T-helper 17 cell (primary cell): ENCODE data around the gene CACNA1C. TPM values are rescaled to one million over a fixed set of nuclear protein-coding genes. Genes with fewer than 3 reads are reported as not detected.

Experiments used
- ATAC-seq: fragments of 150-1000 bp; cut with Tn5 transposase; 2 replicates; pipeline ENCODE4 v1.10.0; 2021; ENCODE audit warnings: mild to moderate bottlenecking, moderate library complexity
- DNase-seq, 3 donors: peaks; one replicate each; pipeline versions ENCODE4 v3.0.0 to v3.0.0-alpha.2; 2020 to 2021
- H3K9me3 ChIP-seq: one replicate; pipeline ENCODE4 v1.7.0; 2013; ENCODE audit warnings: low read length, mild to moderate bottlenecking; ENCODE audit not compliant: control insufficient read depth, poor library complexity, severe bottlenecking
- H3K27ac Mint-ChIP-seq: one replicate; pipeline ENCODE4 v1.8.0; 2022; ENCODE audit warnings: mild to moderate bottlenecking, moderate library complexity, mixed read lengths
- H3K27me3 Mint-ChIP-seq: one replicate; pipeline ENCODE4 v1.8.0; 2022; ENCODE audit warnings: mixed read lengths
- H3K36me3 Mint-ChIP-seq: one replicate; pipeline ENCODE4 v1.8.0; 2022; ENCODE audit warnings: low read depth, mixed read lengths
- H3K4me1 Mint-ChIP-seq: one replicate; pipeline ENCODE4 v1.8.0; 2022; ENCODE audit warnings: mild to moderate bottlenecking, mixed read lengths
- H3K4me3 Mint-ChIP-seq: one replicate; pipeline ENCODE4 v1.8.0; 2022; ENCODE audit warnings: mild to moderate bottlenecking, moderate library complexity, mixed read lengths
- total RNA-seq, 4 donors: library from RNA in 2 of 4; stranded (reverse) in 2 of 4; gene quantifications; one replicate each; pipeline ENCODE4 v1.2.3 and lab custom pipeline; 2022 to 2026

Gene CACNA1C
- total RNA-seq, 2 donors from 2014 or later, result 0.02 to 0.18 TPM

GRCh38 chr12:2309647-2310046 lies 256.9 kb downstream of the CACNA1C start:
- Mint-ChIP-seq H3K36me3 (no peaks in the 10 kb centered on the region), H3K4me3 (no peak overlapping the region), H3K27me3 (peaks cover 21% of the 10 kb centered on the region), H3K4me1 (no peaks in the 10 kb centered on the region), H3K27ac (no peak overlapping the region)
- no peak for DNase-seq
- no peaks in the 10 kb centered on the region for H3K9me3 ChIP-seq
- no peak for ATAC-seq

- H3K27me3 Mint-ChIP-seq, result peaks cover 11% of the 10 kb centered on the region
- no peak for ATAC-seq
Measured at GRCh38 chr12:2311020-2311778, 258.4 kb downstream of the CACNA1C start.

GRCh38 chr12:2312175-2312574 lies 259.4 kb downstream of the CACNA1C start:
- Mint-ChIP-seq H3K4me1 (no peaks in the 10 kb centered on the region), H3K27me3 (peaks cover 14% of the 10 kb centered on the region), H3K4me3 (no peak overlapping the region), H3K36me3 (no peaks in the 10 kb centered on the region), H3K27ac (no peak overlapping the region)
- ATAC-seq (no peak), DNase-seq (no peak)
- H3K9me3 ChIP-seq, result no peaks in the 10 kb centered on the region

More at GRCh38 chr12:2311020-2311778, 258.4 kb downstream of the CACNA1C start:
- no peak overlapping the region for H3K27ac Mint-ChIP-seq
- H3K4me3 Mint-ChIP-seq, result no peak overlapping the region
- H3K9me3 ChIP-seq, result no peaks in the 10 kb centered on the region
- H3K4me1 Mint-ChIP-seq, result no peaks in the 10 kb centered on the region
- DNase-seq, result no peak
- H3K36me3 Mint-ChIP-seq, result no peaks in the 10 kb centered on the region

- no peak overlapping the region for H3K27ac Mint-ChIP-seq
- no peaks in the 10 kb centered on the region for H3K4me1 Mint-ChIP-seq
- ATAC-seq (no peak), DNase-seq (no peak)
- no peaks in the 10 kb centered on the region for H3K36me3 Mint-ChIP-seq
- H3K9me3 ChIP-seq, result no peaks in the 10 kb centered on the region
- H3K4me3 Mint-ChIP-seq, result no peak overlapping the region
- H3K27me3 Mint-ChIP-seq, result peaks cover 16% of the 10 kb centered on the region
Measured at GRCh38 chr12:2312770-2313169, 260.0 kb downstream of the CACNA1C start.

GRCh38 chr12:2314492-2314891 lies 261.7 kb downstream of the CACNA1C start:
- H3K27me3 Mint-ChIP-seq, result peaks cover 24% of the 10 kb centered on the region

GRCh38 chr12:2317772-2318171 lies 265.0 kb downstream of the CACNA1C start:
- no peak overlapping the region for H3K4me3 Mint-ChIP-seq
- H3K36me3 Mint-ChIP-seq, result no peaks in the 10 kb centered on the region
- ATAC-seq, result no peak
- no peak overlapping the region for H3K27ac Mint-ChIP-seq
- H3K27me3 Mint-ChIP-seq, result peaks cover 49% of the 10 kb centered on the region
- H3K4me1 Mint-ChIP-seq, result peaks cover 3% of the 10 kb centered on the region
- no peaks in the 10 kb centered on the region for H3K9me3 ChIP-seq
- DNase-seq, result no peak

More at GRCh38 chr12:2314492-2314891, 261.7 kb downstream of the CACNA1C start:
- H3K4me1 Mint-ChIP-seq, result peaks cover under 1% of the 10 kb centered on the region
- DNase-seq (no peak), ATAC-seq (no peak)
- no peaks in the 10 kb centered on the region for H3K36me3 Mint-ChIP-seq
- no peaks in the 10 kb centered on the region for H3K9me3 ChIP-seq
- no peak overlapping the region for H3K4me3 Mint-ChIP-seq
- no peak overlapping the region for H3K27ac Mint-ChIP-seq

- ATAC-seq (no peak), DNase-seq (no peak)
- no peaks in the 10 kb centered on the region for H3K9me3 ChIP-seq
- Mint-ChIP-seq H3K27me3 (peaks cover 54% of the 10 kb centered on the region), H3K27ac (peak overlapping the region; percentile 32), H3K4me1 (peaks cover 5% of the 10 kb centered on the region), H3K36me3 (no peaks in the 10 kb centered on the region), H3K4me3 (no peak overlapping the region)
Measured at GRCh38 chr12:2318286-2318685, 265.5 kb downstream of the CACNA1C start.

GRCh38 chr12:2319136-2319535 lies 266.3 kb downstream of the CACNA1C start:
- Mint-ChIP-seq H3K4me3 (no peak overlapping the region), H3K4me1 (peaks cover 5% of the 10 kb centered on the region), H3K27ac (peak overlapping the region; percentile 32), H3K36me3 (no peaks in the 10 kb centered on the region), H3K27me3 (peaks cover 59% of the 10 kb centered on the region)
- ATAC-seq (no peak), DNase-seq (no peak)
- H3K9me3 ChIP-seq, result no peaks in the 10 kb centered on the region

GRCh38 chr12:2319737-2320506 lies 267.1 kb downstream of the CACNA1C start:
- Mint-ChIP-seq H3K36me3 (no peaks in the 10 kb centered on the region), H3K4me3 (no peak overlapping the region), H3K4me1 (peaks cover 5% of the 10 kb centered on the region), H3K27me3 (peaks cover 67% of the 10 kb centered on the region), H3K27ac (no peak overlapping the region)
- no peak for DNase-seq
- H3K9me3 ChIP-seq, result no peaks in the 10 kb centered on the region
- no peak for ATAC-seq

GRCh38 chr12:2320841-2321240 lies 268.1 kb downstream of the CACNA1C start:
- no peak for ATAC-seq
- Mint-ChIP-seq H3K4me1 (peaks cover 5% of the 10 kb centered on the region), H3K36me3 (no peaks in the 10 kb centered on the region), H3K27me3 (peaks cover 76% of the 10 kb centered on the region), H3K27ac (no peak overlapping the region), H3K4me3 (no peak overlapping the region)
- no peaks in the 10 kb centered on the region for H3K9me3 ChIP-seq
- DNase-seq, result no peak

- Mint-ChIP-seq H3K4me1 (peaks cover 5% of the 10 kb centered on the region), H3K27ac (no peak overlapping the region), H3K4me3 (no peak overlapping the region), H3K36me3 (no peaks in the 10 kb centered on the region), H3K27me3 (peaks cover 73% of the 10 kb centered on the region)
- ATAC-seq, result no peak
- no peak for DNase-seq
- no peaks in the 10 kb centered on the region for H3K9me3 ChIP-seq
Measured at GRCh38 chr12:2322554-2323120, 269.9 kb downstream of the CACNA1C start.

GRCh38 chr12:2323532-2324255 lies 270.9 kb downstream of the CACNA1C start:
- no peak for ATAC-seq
- no peaks in the 10 kb centered on the region for H3K36me3 Mint-ChIP-seq

GRCh38 chr12:2324387-2324786 lies 271.6 kb downstream of the CACNA1C start:
- no peak for ATAC-seq
- Mint-ChIP-seq H3K4me3 (no peak overlapping the region), H3K27me3 (peaks cover 81% of the 10 kb centered on the region), H3K4me1 (peaks cover 5% of the 10 kb centered on the region), H3K27ac (no peak overlapping the region), H3K36me3 (no peaks in the 10 kb centered on the region)
- no peak for DNase-seq
- no peaks in the 10 kb centered on the region for H3K9me3 ChIP-seq

More at GRCh38 chr12:2323532-2324255, 270.9 kb downstream of the CACNA1C start:
- peaks cover 82% of the 10 kb centered on the region for H3K27me3 Mint-ChIP-seq
- peaks cover 5% of the 10 kb centered on the region for H3K4me1 Mint-ChIP-seq
- H3K4me3 Mint-ChIP-seq, result no peak overlapping the region
- H3K27ac Mint-ChIP-seq, result no peak overlapping the region
- H3K9me3 ChIP-seq, result no peaks in the 10 kb centered on the region
- no peak for DNase-seq
